Kidney (tissue), 14 donors: ENCODE measurements around the gene ALS2CL. TPM values are rescaled to one million over a fixed set of nuclear protein-coding genes. Genes with fewer than 3 reads are reported as not detected.
A peak's percentile ranks its signal among the peaks of the same experiment; 100 is the strongest.

Experiments
- DNase-seq, 5 donors: peaks; one replicate each; pipeline ENCODE4 v3.0.0-alpha.2; 2013 to 2020
- FAIRE-seq: peaks from 2 replicates; lab custom pipeline; 2012; peaks lifted over from hg19 to GRCh38; lab: Jason Lieb, UNC
- H3K27ac ChIP-seq, 2 donors: one replicate each; pipeline ENCODE4 v1.7.0; 2013; ENCODE audit warnings: low read depth in 2 of 2, low read length in 2 of 2, inconsistent platforms in 1 of 2
- H3K27me3 ChIP-seq: one replicate; pipeline ENCODE4 v1.7.1; 2013; ENCODE audit warnings: low read length, inconsistent platforms; ENCODE audit not compliant: control insufficient read depth, insufficient read depth
- H3K36me3 ChIP-seq, 3 donors: one replicate each; pipeline versions ENCODE4 v1.7.0 to v1.7.1; 2013; ENCODE audit warnings: low read length in 3 of 3, control low read depth in 1 of 3, inconsistent platforms in 1 of 3; ENCODE audit not compliant: insufficient read depth in 3 of 3, control insufficient read depth in 2 of 3
- H3K4me1 ChIP-seq, 3 donors: one replicate each; pipeline versions ENCODE4 v1.7.0 to v1.7.1; 2013; ENCODE audit warnings: low read length in 3 of 3, inconsistent platforms in 1 of 3, low read depth in 1 of 3; ENCODE audit not compliant: control insufficient read depth in 2 of 3, insufficient read depth in 2 of 3
- H3K4me3 ChIP-seq, 3 donors: one replicate each; pipeline versions ENCODE4 v1.7.0 to v1.8.1; 2013; ENCODE audit warnings: low read length in 3 of 3, control low read depth in 1 of 3, inconsistent platforms in 1 of 3
- H3K9ac ChIP-seq, 3 donors: one replicate each; pipeline versions ENCODE4 v1.7.0 to v1.7.1; 2013; ENCODE audit warnings: low read length in 3 of 3, control low read depth in 1 of 3, inconsistent platforms in 1 of 3
- H3K9me3 ChIP-seq, 3 donors: one replicate each; pipeline versions ENCODE4 v1.7.0 to v1.7.1; 2013; ENCODE audit warnings: low read length in 3 of 3, control low read depth in 1 of 3, inconsistent platforms in 1 of 3; ENCODE audit not compliant: control insufficient read depth in 2 of 3, insufficient read depth in 1 of 3
- CTCF ChIP-seq: IDR thresholded peaks from 3 replicates; pipeline ENCODE4 v1.5.1; 2012; ENCODE audit warnings: mild to moderate bottlenecking, moderate library complexity, borderline replicate concordance; ENCODE audit not compliant: insufficient read depth; ENCODE audit errors: extremely low read depth
- intact Hi-C: fragments of 100-400 bp; cut with DNase I; formaldehyde crosslinking; loops from one replicate; pipeline ENCODE4 v1.11.1; 2022
- polyA plus RNA-seq: library from polyadenylated mRNA; stranded (reverse); fragments of 350-450 nt; fragmentation: Illumina TruSeq; extraction: RNeasy Lipid Tissue Mini Kit (QIAGEN cat#74804); gene quantifications from one replicate; pipeline ENCODE4 v1.2.3, GENCODE V29; 2014; ENCODE audit warnings: low read depth, low replicate concordance; ENCODE audit not compliant: insufficient read depth
- total RNA-seq: library from RNA; stranded (reverse); fragmentation: NEBNext Ultra II Directional; extraction: Animal tissue kit (Norgen Biotek cat#: 25700); gene quantifications from one replicate; pipeline ENCODE4 v1.2.1, GENCODE V29; 2021
- donor health status: control.
- donor health status: control.
- donor health status: control.
- donor health status: control.
- donor health status: control.
- donor health status: DM: yes; HTN: yes; CAD: no.
- donor health status: Normal renal cell carcinoma (clear cell type).

Gene ALS2CL
- total and polyA plus RNA-seq, 2 donors from 2014 or later = 43.0 to 78.9 TPM

DNA sequence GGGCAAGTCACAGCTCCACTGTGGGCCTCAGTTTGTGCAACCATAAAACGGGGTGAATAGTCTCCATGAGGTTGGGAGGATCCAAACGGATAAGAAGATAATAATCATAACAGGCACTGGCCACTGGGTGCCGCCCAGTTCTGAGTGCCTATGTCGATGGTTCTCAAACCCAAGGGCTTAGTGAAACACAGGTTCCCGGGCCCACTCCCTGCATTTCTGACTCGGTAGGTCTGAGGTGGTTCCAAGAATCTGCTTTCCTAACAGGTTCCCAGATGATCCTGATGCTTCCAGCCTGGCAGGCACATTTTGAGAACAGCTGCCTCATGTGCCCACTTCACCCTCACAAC, 21.2 kb downstream of the ALS2CL start:
- TF ChIP-seq CTCF = no peak
- no peaks in the 10 kb centered on the region for H3K27me3 ChIP-seq
- H3K9me3 ChIP-seq = no peaks in the 10 kb centered on the region
- DNase-seq = no peak
- H3K4me3 ChIP-seq = no peak overlapping the region
- H3K36me3 ChIP-seq = peaks cover 0 to 4% (median 0%) of the 10 kb centered on the region in 3 donors
- H3K4me1 ChIP-seq = no peaks in the 10 kb centered on the region
- FAIRE-seq = no peak
- no peak overlapping the region for H3K9ac ChIP-seq
- intact Hi-C loops = no loop called here
- H3K27ac ChIP-seq = no peak overlapping the region

- Histone ChIP-seq H3K36me3 (peaks cover 0 to 4% (median 0%) of the 10 kb centered on the region in 3 donors), H3K9ac (no peak overlapping the region), H3K27ac (no peak overlapping the region), H3K4me3 (no peak overlapping the region), H3K9me3 (no peaks in the 10 kb centered on the region), H3K4me1 (no peaks in the 10 kb centered on the region), H3K27me3 (no peaks in the 10 kb centered on the region)
- intact Hi-C loops = no loop called here
- FAIRE-seq = no peak
- DNase-seq = peak in 3 of 5 donors; percentile 7 to 54 (median 27)
- TF ChIP-seq CTCF = no peak
Observed at GRCh38 chr3:46671541-46672348, 21.7 kb downstream of the ALS2CL start.

- Histone ChIP-seq H3K27me3 (no peaks in the 10 kb centered on the region), H3K4me1 (no peaks in the 10 kb centered on the region), H3K9ac (no peak overlapping the region), H3K4me3 (no peak overlapping the region), H3K9me3 (no peaks in the 10 kb centered on the region), H3K36me3 (peaks cover 0 to 4% (median 0%) of the 10 kb centered on the region in 3 donors), H3K27ac (no peak overlapping the region)
- peak in 2 of 5 donors; percentile 28 to 36 for DNase-seq
- no peak for FAIRE-seq
- intact Hi-C loops = no loop called here
- TF ChIP-seq CTCF = no peak
Observed at GRCh38 chr3:46670891-46671427, 22.5 kb downstream of the ALS2CL start.
